ENCODE results near the gene CPN2.
A peak's percentile ranks its signal among the peaks of the same experiment; 100 is the strongest.

Gene CPN2

DNA sequence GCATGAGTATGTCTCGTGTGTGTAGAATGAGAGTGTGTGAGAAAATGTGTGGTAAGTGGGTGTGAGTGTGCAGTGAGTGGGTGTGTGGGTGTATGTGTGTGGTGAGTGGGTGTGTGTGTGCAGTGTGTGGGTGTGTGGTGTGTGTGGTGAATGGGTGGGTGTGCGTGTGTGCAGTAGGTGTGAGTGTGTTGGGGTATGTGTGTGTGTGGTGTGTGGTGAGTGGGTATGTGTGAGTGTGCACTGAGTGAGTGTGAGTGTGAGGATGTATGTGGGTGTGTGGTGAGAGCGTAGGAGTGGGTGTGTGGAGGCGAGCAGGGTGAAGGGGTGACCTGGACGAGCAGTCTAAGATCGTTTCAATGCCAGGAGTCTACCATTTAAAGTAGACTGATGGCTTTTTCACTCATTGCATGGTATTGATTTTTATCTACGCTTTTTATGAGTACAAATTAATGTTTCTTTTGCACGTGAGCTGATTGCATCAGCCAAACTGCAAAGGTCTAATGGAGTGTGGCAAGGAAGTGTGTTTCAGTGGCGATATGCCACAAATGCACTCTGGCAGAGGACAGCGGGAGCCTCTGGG lies 1.6 kb upstream of the CPN2 start:
- no peak for DNase-seq (ENCODE audit: low spot score)

DNA sequence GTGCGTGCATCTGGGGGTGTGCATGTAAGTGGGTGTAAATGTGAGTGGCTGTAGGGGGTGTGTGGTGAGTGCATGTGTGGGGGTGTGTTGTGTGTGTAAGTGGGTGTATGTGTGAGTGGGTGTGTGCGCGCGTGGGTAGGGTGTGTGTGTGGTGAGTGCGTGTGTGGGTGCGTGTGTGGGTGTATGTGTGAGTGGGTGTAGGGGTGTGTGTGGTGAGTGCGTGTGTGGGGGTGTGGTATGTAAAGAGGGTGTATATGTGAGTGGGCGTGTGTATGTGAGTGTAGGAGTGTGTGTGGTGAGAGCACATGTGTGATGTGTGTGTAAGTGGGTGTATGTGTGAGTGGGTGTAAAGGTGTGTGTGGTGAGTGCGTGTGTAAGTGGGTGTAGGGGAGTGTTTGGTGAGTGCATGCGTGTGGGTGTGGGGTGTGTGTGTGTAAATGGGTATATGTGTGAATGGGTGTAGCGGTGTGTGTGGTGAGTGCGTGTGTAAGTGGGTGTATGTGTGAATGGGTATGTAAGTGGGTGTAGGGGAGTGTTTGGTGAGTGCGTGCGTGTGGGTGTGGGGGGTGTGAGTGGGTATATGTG lies 916 bp upstream of the CPN2 start:
- DNase-seq (ENCODE audit: low spot score) = no peak

- DNase-seq (ENCODE audit: low spot score) = no peak
These were observed 429 bp downstream of the CPN2 start for GRCh38 chr3:194350726-194351071.

DNA sequence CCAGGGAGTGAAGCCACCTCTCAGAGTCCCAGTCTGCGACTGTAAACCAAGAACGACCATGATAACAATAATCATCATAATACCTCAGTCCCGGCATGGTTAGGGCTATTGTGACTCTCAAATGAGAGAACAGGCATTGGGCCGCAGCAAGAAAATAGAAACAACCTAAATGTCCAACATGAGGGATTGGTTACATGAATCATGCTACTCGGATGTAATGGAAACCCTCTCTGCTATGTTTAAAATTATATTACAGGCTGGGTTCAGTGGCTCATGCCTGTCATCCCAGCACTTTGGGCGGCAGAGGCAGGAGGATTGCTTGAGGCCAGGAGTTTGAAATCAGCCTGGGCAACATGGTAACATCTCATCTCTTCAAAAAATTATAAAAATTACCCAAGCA lies 2.8 kb downstream of the CPN2 start:
- DNase-seq (ENCODE audit: low spot score) = no peak

DNA sequence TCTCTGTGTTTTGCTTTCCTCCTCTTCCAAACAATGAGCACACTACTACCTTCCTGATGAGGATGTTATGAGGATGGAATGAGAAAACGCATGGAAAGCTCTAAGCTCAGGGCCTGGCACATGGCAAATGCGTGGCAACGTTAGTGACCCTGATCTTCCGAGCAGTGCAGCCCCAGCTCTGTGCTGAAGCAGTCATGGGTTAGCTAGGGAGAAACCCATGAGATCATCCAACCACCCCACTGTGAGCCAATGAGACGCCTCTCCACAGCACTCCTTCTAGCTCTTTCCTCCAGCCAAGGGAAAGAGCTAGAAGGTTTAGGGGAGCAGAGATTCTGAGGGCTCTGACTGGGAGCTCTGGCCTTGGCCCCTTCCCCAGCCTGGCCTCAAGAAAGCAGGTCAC lies 4.5 kb downstream of the CPN2 start:
- no peak for DNase-seq (ENCODE audit: low spot score)

DNA sequence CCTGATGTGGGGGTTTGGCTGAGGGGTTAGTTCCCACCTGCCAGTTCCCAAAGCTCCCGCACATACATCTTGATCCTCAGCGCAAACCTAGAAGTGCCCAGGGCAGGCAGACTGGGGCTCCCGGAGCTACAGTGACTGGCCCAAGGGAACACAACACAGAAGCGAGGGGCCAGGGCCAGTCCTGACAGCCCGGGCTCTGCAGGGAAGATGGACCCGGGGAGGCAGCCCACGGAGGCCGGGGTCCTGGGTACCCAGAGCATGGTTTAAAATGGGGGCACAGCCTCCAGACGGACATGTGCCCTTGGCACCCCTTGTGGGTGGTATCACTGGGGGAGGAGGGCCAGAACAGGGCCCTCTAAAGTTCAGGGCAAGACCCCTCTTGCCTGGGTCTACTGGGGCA lies 5.1 kb downstream of the CPN2 start:
- DNase-seq (ENCODE audit: low spot score) = no peak

DNA sequence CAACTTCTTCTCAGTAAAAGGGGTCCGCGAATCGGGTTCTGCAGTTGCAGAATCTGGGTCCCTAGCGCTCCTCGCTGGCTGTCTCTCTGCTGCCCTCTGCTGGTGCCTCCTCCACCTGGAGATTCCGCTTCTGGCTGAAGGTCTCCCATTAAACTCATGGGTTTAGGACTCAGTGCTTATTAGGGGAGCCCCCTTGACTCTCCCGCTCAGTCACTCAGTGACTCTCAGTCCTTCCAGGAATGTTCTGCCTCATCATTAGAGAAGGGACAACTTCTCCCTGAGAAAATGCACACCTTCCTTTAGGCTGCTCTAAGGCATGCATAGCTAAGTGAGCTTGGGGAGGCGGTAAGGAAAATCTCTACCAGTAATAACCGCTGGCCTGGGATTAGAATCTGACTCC lies 7.1 kb downstream of the CPN2 start:
- DNase-seq (ENCODE audit: low spot score) = peak; percentile 58

DNA sequence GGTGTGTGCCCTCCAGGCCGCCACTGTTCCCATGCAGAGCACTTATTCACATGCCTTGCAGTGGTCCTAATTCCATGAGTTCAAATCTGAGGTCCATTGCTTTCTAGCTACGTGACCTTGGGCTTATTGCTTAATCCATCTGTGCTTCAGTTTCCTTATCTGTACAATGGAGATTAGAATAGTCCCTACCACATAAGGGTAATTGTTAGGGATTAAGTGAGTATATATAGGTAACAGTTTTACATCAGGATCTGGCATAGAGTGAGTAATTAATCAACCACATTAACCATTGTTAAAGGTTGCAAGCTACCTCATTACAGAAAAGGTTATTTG lies 7.6 kb downstream of the CPN2 start:
- DNase-seq (ENCODE audit: low spot score) = no peak

DNA sequence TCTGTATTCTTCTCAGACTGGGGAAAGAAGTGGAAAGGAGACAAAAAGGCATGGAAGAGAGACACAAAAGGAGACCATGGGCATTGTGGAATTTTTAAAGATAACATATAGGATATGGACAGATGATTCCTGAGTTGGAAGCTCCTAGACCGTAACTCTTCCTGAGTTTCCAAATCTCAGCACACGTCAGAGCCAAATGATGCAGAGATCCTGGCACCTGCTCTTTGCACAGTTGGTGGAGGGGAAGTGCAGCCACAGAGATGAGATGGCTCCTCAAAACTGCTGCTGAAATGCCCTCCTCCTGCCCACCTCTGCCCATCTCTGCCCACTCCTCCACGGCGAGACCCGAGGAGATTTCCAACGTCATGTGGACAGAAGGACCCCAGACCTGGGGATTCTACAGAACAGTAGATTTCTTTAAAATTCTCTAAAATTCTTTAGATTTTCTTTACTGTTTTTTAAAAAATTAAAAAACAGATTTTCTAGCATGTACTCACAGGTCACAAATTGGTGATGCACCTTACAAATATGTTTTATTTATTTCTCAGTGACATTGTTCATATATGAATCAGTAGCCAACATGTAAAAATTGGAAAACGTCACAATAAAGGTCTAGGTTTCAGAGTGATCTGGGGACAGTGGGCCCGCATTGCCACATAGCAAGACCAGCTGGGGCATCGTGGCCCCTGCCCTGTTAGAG lies 8.1 kb downstream of the CPN2 start:
- no peak for DNase-seq (ENCODE audit: low spot score)

DNA sequence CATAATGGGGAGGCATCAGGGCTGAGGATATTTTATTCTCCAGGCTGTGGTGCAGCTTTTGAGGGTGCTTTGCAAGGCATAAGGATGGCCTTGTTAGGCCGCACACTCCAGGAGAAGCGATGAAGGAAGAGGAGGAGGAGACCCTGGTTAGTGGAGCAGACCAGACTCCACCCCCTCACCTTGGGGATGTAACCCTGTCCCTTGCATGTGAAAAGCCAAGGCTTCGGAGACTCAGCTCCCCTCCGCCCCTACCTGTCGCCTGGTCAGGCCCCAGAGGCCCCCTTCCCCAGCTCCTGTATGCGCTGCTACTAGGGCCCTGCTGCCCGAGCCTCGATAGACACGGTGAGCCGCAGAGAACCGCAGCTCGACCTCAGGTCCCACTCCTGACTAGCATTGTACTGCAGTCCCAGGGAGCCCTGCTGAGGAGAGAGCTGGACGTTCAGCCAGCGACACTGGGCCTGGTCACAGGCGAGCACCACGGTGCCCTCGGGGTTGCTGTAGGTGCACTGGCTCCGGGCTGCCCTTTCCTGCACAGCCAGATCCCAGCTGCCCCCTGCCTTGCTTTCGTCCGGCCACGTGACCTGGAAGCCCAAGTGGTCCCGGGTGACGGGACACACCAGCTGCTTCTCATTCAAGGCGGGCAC lies 10.2 kb downstream of the CPN2 start:
- DNase-seq (ENCODE audit: low spot score) = no peak

DNA sequence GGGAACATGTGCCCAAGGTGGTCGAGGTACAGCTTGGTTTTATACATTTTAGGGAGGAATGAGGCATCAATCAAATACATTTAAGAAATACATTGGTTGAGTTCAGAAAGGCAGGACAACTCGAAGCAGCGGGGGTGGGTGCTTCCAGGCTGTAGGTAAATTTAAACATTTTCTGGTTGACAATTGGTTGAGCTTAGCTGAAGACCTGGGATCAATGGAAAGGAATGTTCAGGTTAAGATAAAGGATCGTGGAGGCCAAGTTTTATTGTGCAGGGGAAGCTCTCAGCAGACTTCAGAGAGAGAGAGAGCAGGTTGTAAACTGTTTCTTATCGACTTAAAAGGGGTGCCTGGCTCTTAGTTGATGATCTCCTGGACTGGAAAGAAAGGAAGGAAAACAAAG lies 11.3 kb downstream of the CPN2 start:
- no peak for DNase-seq (ENCODE audit: low spot score)

DNA sequence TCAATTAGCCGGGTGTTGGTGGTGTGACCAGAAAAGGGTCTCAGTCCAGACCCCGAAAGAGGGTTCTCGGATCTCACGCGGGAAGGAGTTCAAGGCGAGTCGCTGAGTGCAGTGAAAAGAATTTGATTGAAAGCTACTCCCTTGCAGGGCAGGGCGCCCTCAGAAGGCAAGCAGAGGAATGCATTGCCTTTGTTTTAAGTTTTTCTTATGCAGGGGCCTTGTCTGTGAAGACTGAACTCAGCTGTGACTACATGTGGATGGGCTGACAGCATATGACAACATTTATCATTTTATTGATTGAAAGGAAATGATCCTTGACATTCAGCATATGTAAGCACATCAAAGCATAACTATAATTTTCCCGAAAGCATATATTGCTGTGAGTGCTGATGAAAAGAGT lies 11.8 kb downstream of the CPN2 start:
- DNase-seq (ENCODE audit: low spot score) = no peak

- DNase-seq (ENCODE audit: low spot score) = no peak
These were observed 13.0 kb downstream of the CPN2 start for GRCh38 chr3:194337965-194338753.

GRCh38 chr3:194336601-194337355 lies 14.3 kb downstream of the CPN2 start:
- no peak for DNase-seq (ENCODE audit: low spot score)

DNA sequence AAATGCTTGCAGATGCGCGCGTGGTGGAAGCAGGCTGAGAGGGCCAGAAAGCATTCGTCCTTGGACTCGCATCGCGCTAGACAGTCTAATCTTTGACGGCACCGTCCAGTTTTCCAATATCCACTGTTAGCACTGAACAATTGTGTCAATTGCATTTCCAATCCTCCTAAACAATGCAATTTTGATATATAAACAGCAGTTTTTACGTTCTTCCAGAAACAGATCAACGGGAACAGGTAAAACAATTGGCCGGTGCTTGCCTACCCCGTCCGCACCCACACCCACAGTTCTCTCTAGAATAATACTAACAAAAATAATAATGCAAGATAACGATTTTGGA lies 17.2 kb downstream of the CPN2 start:
- DNase-seq (ENCODE audit: low spot score) = no peak

- peak; percentile 86 for DNase-seq (ENCODE audit: low spot score)
These were observed 17.7 kb downstream of the CPN2 start for GRCh38 chr3:194333212-194333980.

GRCh38 chr3:194332858-194333211 lies 18.3 kb downstream of the CPN2 start:
- DNase-seq (ENCODE audit: low spot score) = no peak

DNA sequence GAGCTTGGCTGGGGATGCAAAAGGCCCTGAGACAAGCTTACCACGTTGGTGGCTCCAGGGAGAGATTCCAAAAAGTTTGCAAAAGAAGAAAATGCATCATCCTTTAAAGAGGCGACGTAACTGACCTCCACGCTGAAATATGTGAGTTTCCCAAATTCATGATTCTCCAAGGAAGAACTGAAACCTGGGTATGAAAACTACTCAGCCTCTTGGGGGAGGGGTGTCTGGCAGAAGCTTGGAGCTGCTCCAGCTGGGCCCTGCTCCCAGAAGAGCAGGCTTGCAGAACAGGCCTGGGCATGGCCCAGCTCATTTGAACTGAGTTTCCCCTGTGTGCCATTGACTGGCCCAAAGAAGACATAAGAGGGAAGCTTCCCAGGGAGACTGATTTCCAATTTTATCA lies 20.5 kb downstream of the CPN2 start:
- no peak for DNase-seq (ENCODE audit: low spot score)

DNA sequence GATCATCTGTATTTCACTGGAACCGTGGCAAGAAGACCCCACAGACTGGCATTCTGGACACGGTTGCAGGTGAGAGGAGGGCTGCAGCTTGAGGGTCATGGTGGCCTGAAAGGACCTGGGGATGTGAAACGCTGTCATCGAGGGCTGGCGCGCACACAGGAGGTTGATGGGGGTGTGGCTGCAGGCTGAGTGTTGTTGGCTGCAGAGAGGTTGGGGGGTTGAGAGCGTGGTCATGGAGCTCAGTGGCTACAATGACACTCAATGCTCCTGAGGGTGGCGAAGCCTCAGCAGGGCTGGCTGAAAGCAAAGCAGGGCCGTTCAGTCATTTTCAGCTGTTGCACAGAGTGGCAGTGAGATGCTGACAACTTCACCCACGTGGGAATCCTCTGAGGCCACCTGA lies 21.0 kb downstream of the CPN2 start:
- no peak for DNase-seq (ENCODE audit: low spot score)

GRCh38 chr3:194329583-194329965 lies 21.6 kb downstream of the CPN2 start:
- no peak for DNase-seq (ENCODE audit: low spot score)

- DNase-seq (ENCODE audit: low spot score) = no peak
These were observed 22.1 kb downstream of the CPN2 start for GRCh38 chr3:194328942-194329582.

Measured in CD4-positive, alpha-beta T cell treated with Interleukin-6 at 100 ng/mL for 8 hours (primary cell).